HEK293 (cell line): ENCODE measurements around the gene UBXN4.
A peak's percentile ranks its signal among the peaks of the same experiment; 100 is the strongest.

ENCODE experiments used
- CTCF ChIA-PET: fragments of 350-600 bp; formaldehyde crosslinking; extraction: SDS; loops from one replicate; lab custom pipeline; 2021; ENCODE audit warnings: antibody characterized with exemption; lab: Yijun Ruan, JAX
- POLR2A ChIA-PET: fragments of 300-600 bp; formaldehyde crosslinking; extraction: SDS; loops from one replicate; lab custom pipeline; 2020; ENCODE audit warnings: antibody characterized with exemption, inconsistent platforms; lab: Yijun Ruan, JAX
- H3K27ac ChIP-seq: fragments of 200-500 bp; sonication (Bioruptor generic); 2 replicates; pipeline ENCODE4 v1.5.1; 2014; ENCODE audit warnings: low read depth, low read length, control low read depth, inconsistent platforms; ENCODE audit errors: extremely low read depth
- H3K36me3 ChIP-seq, 2 experiments: fragments of 200-500 bp in 1 of 2; sonication (Bioruptor generic) in 1 of 2; 1 replicate in 1 of 2; 2 replicates in 1 of 2; pipeline ENCODE4 v1.5.1; 2014 to 2017; ENCODE audit warnings: inconsistent platforms in 2 of 2, low read length in 2 of 2; ENCODE audit not compliant: control insufficient read depth in 2 of 2, insufficient read depth in 1 of 2
- H3K4me1 ChIP-seq: fragments of 200-500 bp; sonication (Bioruptor generic); 2 replicates; pipeline ENCODE4 v1.5.1; 2014; ENCODE audit warnings: mild to moderate bottlenecking, low read length, inconsistent platforms; ENCODE audit not compliant: control insufficient read depth, insufficient read depth
- H3K4me3 ChIP-seq: 2 replicates; pipeline ENCODE4 v1.5.1; 2011; ENCODE audit warnings: low read depth, mild to moderate bottlenecking, control low read depth, low read length, moderate library complexity
- H3K9me3 ChIP-seq: fragments of 200-500 bp; sonication (Bioruptor generic); 2 replicates; pipeline ENCODE4 v1.5.1; 2014; ENCODE audit warnings: low read depth, low read length, inconsistent platforms; ENCODE audit not compliant: control insufficient read depth, insufficient read depth
- ATF2 ChIP-seq: fragments of 450-650 bp; formaldehyde crosslinking; IDR thresholded peaks from 2 replicates; pipeline ENCODE4 v1.5.1; 2016; ENCODE audit warnings: missing biosample characterization, missing genetic modification characterization, low read depth
- GLI4 ChIP-seq: fragments of 450-650 bp; formaldehyde crosslinking; IDR thresholded peaks from 2 replicates; pipeline ENCODE4 v1.5.1; 2016; ENCODE audit warnings: missing biosample characterization, missing genetic modification characterization
- HOXC10 ChIP-seq: sonication (generic); formaldehyde crosslinking; IDR thresholded peaks from 2 replicates; pipeline ENCODE4 v1.8.1; 2023; ENCODE audit warnings: mild to moderate bottlenecking, missing genetic modification reagents
- PRDM4 ChIP-seq: fragments of 450-650 bp; formaldehyde crosslinking; IDR thresholded peaks from 2 replicates; pipeline ENCODE4 v1.5.1; 2017; ENCODE audit warnings: missing biosample characterization, missing genetic modification characterization
- SETDB1 ChIP-seq: IDR thresholded peaks from one replicate; pipeline ENCODE4 v1.6.1; 2017; ENCODE audit warnings: mild to moderate bottlenecking, low read length, moderate library complexity, mixed read lengths; ENCODE audit not compliant: insufficient read length
- ZNF114 ChIP-seq: fragments of 450-650 bp; formaldehyde crosslinking; IDR thresholded peaks from 2 replicates; pipeline ENCODE4 v1.5.0; 2017; ENCODE audit warnings: missing biosample characterization, missing genetic modification characterization
- ZNF23 ChIP-seq: fragments of 450-650 bp; formaldehyde crosslinking; IDR thresholded peaks from 2 replicates; pipeline ENCODE4 v1.5.1; 2016; ENCODE audit warnings: missing biosample characterization, missing genetic modification characterization, borderline replicate concordance
- ZNF449 ChIP-seq: fragments of 450-650 bp; formaldehyde crosslinking; IDR thresholded peaks from 2 replicates; pipeline ENCODE4 v1.5.1; 2017; ENCODE audit warnings: missing biosample characterization, mild to moderate bottlenecking, missing genetic modification characterization, moderate library complexity
- ZNF654 ChIP-seq: fragments of 450-650 bp; formaldehyde crosslinking; IDR thresholded peaks from 2 replicates; pipeline ENCODE4 v1.5.1; 2016; ENCODE audit warnings: low read depth, missing biosample characterization, missing genetic modification characterization
- ZNF76 ChIP-seq: fragments of 450-650 bp; formaldehyde crosslinking; IDR thresholded peaks from 2 replicates; pipeline ENCODE4; 2016; ENCODE audit warnings: low read depth, missing biosample characterization, missing genetic modification characterization, borderline replicate concordance
- ZNF776 ChIP-seq: fragments of 450-650 bp; formaldehyde crosslinking; IDR thresholded peaks from 2 replicates; pipeline ENCODE4 v1.5.0; 2017; ENCODE audit warnings: missing biosample characterization, missing genetic modification characterization, borderline replicate concordance
- ZNF791 ChIP-seq: fragments of 450-650 bp; formaldehyde crosslinking; IDR thresholded peaks from 2 replicates; pipeline ENCODE4 v1.5.1; 2016; ENCODE audit warnings: missing biosample characterization, missing genetic modification characterization

UBXN4 gene

GRCh38 chr2:135820003-135820618, 78.5 kb downstream of the UBXN4 start:
- TF ChIP-seq ATF2 (no peak), ZNF76 (tag by site-specific recombination) (no peak), GLI4 (no peak), HOXC10 (no peak), PRDM4 (tag by site-specific recombination) (no peak)
- no peaks in the 10 kb centered on the region for H3K36me3 ChIP-seq
- H3K4me3 ChIP-seq: no peak overlapping the region
- H3K4me1 ChIP-seq: no peaks in the 10 kb centered on the region
- no peak overlapping the region for H3K27ac ChIP-seq
- CTCF ChIA-PET: interaction anchor here (0.6 kb wide), 1 partner anchor 792 kb away, joined by 5 read pairs; no protein-coding TSS in a partner anchor
- no peaks in the 10 kb centered on the region for H3K9me3 ChIP-seq
- POLR2A ChIA-PET: interaction anchor here (0.7 kb wide), 1 partner anchor 75 kb away, joined by 3 read pairs; no protein-coding TSS in a partner anchor

- H3K9me3 ChIP-seq: no peaks in the 10 kb centered on the region
- ChIA-PET CTCF (no interaction called here), POLR2A (no interaction called here)
- H3K27ac ChIP-seq: no peak overlapping the region
- H3K4me3 ChIP-seq: no peak overlapping the region
- no peaks in the 10 kb centered on the region for H3K36me3 ChIP-seq
- TF ChIP-seq ATF2 (no peak), ZNF654 (tag by site-specific recombination) (no peak)
- H3K4me1 ChIP-seq: no peaks in the 10 kb centered on the region
Measured at GRCh38 chr2:135821190-135821589, 79.5 kb downstream of the UBXN4 start.

GRCh38 chr2:135822855-135823254, 81.2 kb downstream of the UBXN4 start:
- Histone ChIP-seq H3K9me3 (no peaks in the 10 kb centered on the region), H3K4me1 (no peaks in the 10 kb centered on the region), H3K4me3 (no peak overlapping the region), H3K36me3 (no peaks in the 10 kb centered on the region), H3K27ac (no peak overlapping the region)
- ChIA-PET CTCF (interaction anchor here (0.6 kb wide), 1 partner anchor 22 kb away, joined by 4 read pairs; no protein-coding TSS in a partner anchor), POLR2A (no interaction called here)
- TF ChIP-seq ZNF114 (tag by site-specific recombination) (no peak), ZNF791 (tag by site-specific recombination) (no peak), ZNF449 (tag by site-specific recombination) (no peak), ZNF776 (no peak), ZNF23 (tag by site-specific recombination) (no peak), SETDB1 (peak; percentile 40)
